Caco-2 (cell line): Measurements from ENCODE around the gene G2E3. TPM values are rescaled to one million over a fixed set of nuclear protein-coding genes. Genes with fewer than 3 reads are reported as not detected.
"Not testable (repeated sequence)": the region's sequence is repeated elsewhere in the genome, so short reads cannot be mapped to it uniquely, and the experiment has no call there.

Experiments
- BruUV-seq: library from RNA; stranded (reverse); fragments of 400-500 nt; replicated peaks from 2 replicates; lab custom pipeline; 2021; lab: Mats Ljungman, UMichigan
- CTCF ChIA-PET: fragments of 300-600 bp; sonication (Branson Sonifier 250); formaldehyde crosslinking; loops from one replicate; lab custom pipeline; 2022; ENCODE audit warnings: antibody characterized with exemption; lab: Charles Lee
- POLR2A ChIA-PET: fragments of 300-600 bp; sonication (Branson Sonifier 250); formaldehyde crosslinking; loops from one replicate; lab custom pipeline; 2022; ENCODE audit warnings: antibody characterized with exemption; lab: Charles Lee
- DNase-seq, 2 experiments: peaks; one replicate each; pipeline versions ENCODE4 v3.0.0 to v3.0.0-alpha.2; 2020 to 2022
- H3K27me3 ChIP-seq: replicated peaks from 2 replicates; pipeline ENCODE4 v1.6.0; 2011; ENCODE audit warnings: low read length; ENCODE audit not compliant: control insufficient read depth, insufficient read depth
- H3K36me3 ChIP-seq: 2 replicates; pipeline ENCODE4 v1.5.1; 2011; ENCODE audit warnings: low read length; ENCODE audit not compliant: control insufficient read depth, insufficient read depth
- H3K4me1 ChIP-seq: fragments of 250-450 bp; sonication (Bioruptor Pico); 2 replicates; pipeline ENCODE4 v1.5.1; 2020; ENCODE audit warnings: mild to moderate bottlenecking
- H3K4me3 ChIP-seq: 2 replicates; pipeline ENCODE4 v1.5.1; 2011; ENCODE audit warnings: low read depth, mild to moderate bottlenecking, control low read depth, low read length
- H3K9me3 ChIP-seq: fragments of 250-450 bp; sonication (Bioruptor Pico); 2 replicates; pipeline ENCODE4 v1.5.1; 2020; ENCODE audit warnings: mild to moderate bottlenecking, moderate library complexity
- H3K27ac Mint-ChIP-seq: one replicate; pipeline ENCODE4 v1.8.0; 2022; ENCODE audit warnings: mixed read lengths; ENCODE audit not compliant: unreplicated experiment
- H3K27me3 Mint-ChIP-seq: one replicate; pipeline ENCODE4 v1.8.0; 2022; ENCODE audit warnings: mixed read lengths; ENCODE audit not compliant: insufficient read depth, unreplicated experiment
- H3K36me3 Mint-ChIP-seq: one replicate; pipeline ENCODE4 v1.8.0; 2022; ENCODE audit warnings: mild to moderate bottlenecking, mixed read lengths; ENCODE audit not compliant: insufficient read depth, unreplicated experiment
- H3K4me1 Mint-ChIP-seq: one replicate; pipeline ENCODE4 v1.8.0; 2022; ENCODE audit warnings: low read depth, mixed read lengths; ENCODE audit not compliant: unreplicated experiment
- H3K4me3 Mint-ChIP-seq: one replicate; pipeline ENCODE4 v1.8.0; 2022; ENCODE audit warnings: mild to moderate bottlenecking, moderate library complexity, mixed read lengths; ENCODE audit not compliant: unreplicated experiment
- H3K9me3 Mint-ChIP-seq: one replicate; pipeline ENCODE4 v1.8.0; 2022; ENCODE audit warnings: mixed read lengths; ENCODE audit not compliant: unreplicated experiment
- intact Hi-C: fragments of 100-400 bp; cut with micrococcal nuclease; formaldehyde crosslinking; loops from one replicate; pipeline ENCODE4 v1.10.0; 2022; ENCODE audit not compliant: unreplicated experiment
- total RNA-seq: library from RNA; stranded (reverse); gene quantifications from 2 replicates; pipeline ENCODE4 v1.2.3, GENCODE V29; 2022
- TF ChIP-seq, protein P1 (sequence below), 2 experiments: fragments of 200-600 bp in 1 of 2; IDR thresholded peaks; 1 replicate in 1 of 2; 2 replicates in 1 of 2; pipeline versions ENCODE4 v1.5.1 to v1.8.0; 2011 to 2022; ENCODE audit warnings: antibody characterized with exemption in 1 of 2, control low read depth in 1 of 2, inconsistent platforms in 1 of 2, low read depth in 1 of 2, low read length in 1 of 2, mild to moderate bottlenecking in 1 of 2, moderate library complexity in 1 of 2; ENCODE audit not compliant: insufficient read depth in 1 of 2, severe bottlenecking in 1 of 2, unreplicated experiment in 1 of 2

G2E3 gene
- total RNA-seq, 1 experiment from 2014 or later = 25.1 TPM

DNA sequence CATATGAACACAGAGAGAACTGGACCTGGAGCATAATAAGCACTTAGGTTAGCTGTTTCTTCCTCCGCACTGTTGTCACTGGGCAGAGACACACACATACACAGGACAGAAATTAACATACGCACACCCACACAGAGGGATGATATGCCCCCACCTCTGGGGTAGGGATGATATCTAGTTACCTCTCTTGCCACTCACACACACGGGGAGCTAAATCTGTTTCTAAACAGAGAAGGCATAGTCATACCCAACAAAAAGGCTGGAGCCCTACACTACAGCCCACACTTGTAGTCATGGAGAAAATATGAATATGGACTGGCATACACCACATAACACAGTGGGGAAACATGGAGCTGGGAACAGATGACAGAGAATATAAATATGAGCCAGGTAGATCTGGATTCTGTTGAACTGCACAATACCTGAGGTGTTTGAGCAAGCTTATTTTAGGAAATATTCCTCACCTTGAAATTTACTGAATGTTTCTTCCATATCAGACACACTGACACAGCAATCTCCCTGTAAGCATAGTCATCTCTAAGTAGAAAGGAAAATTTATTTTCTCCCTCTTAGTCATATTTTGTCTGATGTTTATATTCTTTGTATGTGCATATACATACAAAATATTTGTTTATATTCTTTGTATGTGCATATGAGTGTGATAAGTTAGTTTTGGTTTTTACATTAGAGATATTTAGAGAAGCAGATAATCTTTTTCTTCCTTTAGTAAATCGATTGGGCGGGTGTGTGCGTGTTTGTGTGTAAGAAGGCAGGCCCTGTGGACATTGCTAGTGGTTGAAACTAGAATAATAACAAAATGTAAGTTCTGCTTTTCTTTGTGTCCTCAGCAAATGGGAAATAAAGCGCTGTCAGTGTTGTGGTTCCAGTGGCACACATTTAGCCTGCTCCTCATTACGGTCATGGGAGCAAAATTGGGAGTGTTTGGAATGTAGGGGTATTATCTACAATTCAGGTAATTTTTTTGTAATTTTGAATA is 42.3 kb downstream of the G2E3 start:
- CTCF ChIA-PET = no interaction called here
- Mint-ChIP-seq H3K36me3 (peaks cover 30% of the 10 kb centered on the region), H3K4me1 (no peaks in the 10 kb centered on the region), H3K27ac (no peak overlapping the region), H3K4me3 (no peak overlapping the region), H3K27me3 (no peaks in the 10 kb centered on the region), H3K9me3 (no peaks in the 10 kb centered on the region)
- no peak for DNase-seq
- intact Hi-C loops = no loop called here
- Histone ChIP-seq H3K4me3 (no peak overlapping the region), H3K27me3 (no peaks in the 10 kb centered on the region), H3K9me3 (no peaks in the 10 kb centered on the region), H3K4me1 (no peaks in the 10 kb centered on the region), H3K36me3 (peaks cover 3% of the 10 kb centered on the region; the same call in 1 of the 2 replicates)
- TF ChIP-seq, protein P1, sequence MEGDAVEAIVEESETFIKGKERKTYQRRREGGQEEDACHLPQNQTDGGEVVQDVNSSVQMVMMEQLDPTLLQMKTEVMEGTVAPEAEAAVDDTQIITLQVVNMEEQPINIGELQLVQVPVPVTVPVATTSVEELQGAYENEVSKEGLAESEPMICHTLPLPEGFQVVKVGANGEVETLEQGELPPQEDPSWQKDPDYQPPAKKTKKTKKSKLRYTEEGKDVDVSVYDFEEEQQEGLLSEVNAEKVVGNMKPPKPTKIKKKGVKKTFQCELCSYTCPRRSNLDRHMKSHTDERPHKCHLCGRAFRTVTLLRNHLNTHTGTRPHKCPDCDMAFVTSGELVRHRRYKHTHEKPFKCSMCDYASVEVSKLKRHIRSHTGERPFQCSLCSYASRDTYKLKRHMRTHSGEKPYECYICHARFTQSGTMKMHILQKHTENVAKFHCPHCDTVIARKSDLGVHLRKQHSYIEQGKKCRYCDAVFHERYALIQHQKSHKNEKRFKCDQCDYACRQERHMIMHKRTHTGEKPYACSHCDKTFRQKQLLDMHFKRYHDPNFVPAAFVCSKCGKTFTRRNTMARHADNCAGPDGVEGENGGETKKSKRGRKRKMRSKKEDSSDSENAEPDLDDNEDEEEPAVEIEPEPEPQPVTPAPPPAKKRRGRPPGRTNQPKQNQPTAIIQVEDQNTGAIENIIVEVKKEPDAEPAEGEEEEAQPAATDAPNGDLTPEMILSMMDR (IDR thresholded peaks at IDR 0.05; ENCODE audit: insufficient read depth in 1 of 2, low read depth in 1 of 2, low read length in 1 of 2, severe bottlenecking in 1 of 2, unreplicated experiment in 1 of 2) = no peak
- POLR2A ChIA-PET = no interaction called here
- BruUV-seq = no TSS peak

DNA sequence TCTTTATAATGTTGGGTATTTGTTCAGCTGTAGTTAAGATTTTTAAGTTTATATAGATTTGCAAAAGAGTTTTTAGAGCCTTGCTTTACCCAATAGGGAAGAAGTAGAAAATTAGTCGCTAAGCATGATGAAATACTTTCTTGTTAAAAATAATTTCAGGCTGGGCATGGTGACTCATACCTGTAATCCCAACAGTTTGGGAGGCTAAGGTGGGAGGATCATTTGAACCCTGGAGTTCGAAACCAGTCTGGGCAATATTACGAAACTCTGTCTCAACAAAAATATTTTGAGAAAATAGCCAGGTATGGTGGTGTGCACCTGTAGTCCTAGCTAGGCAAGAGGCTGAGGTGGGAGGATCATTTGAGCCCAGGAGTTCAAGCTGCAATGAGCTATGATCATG is 44.4 kb downstream of the G2E3 start:
- Mint-ChIP-seq H3K4me3 (no peak overlapping the region), H3K9me3 (no peaks in the 10 kb centered on the region), H3K4me1 (peaks cover 5% of the 10 kb centered on the region), H3K27ac (no peak overlapping the region), H3K36me3 (peaks cover 35% of the 10 kb centered on the region), H3K27me3 (no peaks in the 10 kb centered on the region)
- no peak for DNase-seq
- no peaks in the 10 kb centered on the region for H3K9me3 ChIP-seq
- intact Hi-C loops = no loop called here
- H3K4me1 ChIP-seq = no peaks in the 10 kb centered on the region
- BruUV-seq = no TSS peak
- H3K36me3 ChIP-seq = peaks cover 3% of the 10 kb centered on the region; the same call in 1 of the 2 replicates
- ChIA-PET CTCF (no interaction called here), POLR2A (no interaction called here)
- H3K4me3 ChIP-seq = no peak overlapping the region
- H3K27me3 ChIP-seq = no peaks in the 10 kb centered on the region
- TF ChIP-seq, protein P1 (IDR thresholded peaks at IDR 0.05; ENCODE audit: insufficient read depth in 1 of 2, low read depth in 1 of 2, low read length in 1 of 2, severe bottlenecking in 1 of 2, unreplicated experiment in 1 of 2) = no peak

DNA sequence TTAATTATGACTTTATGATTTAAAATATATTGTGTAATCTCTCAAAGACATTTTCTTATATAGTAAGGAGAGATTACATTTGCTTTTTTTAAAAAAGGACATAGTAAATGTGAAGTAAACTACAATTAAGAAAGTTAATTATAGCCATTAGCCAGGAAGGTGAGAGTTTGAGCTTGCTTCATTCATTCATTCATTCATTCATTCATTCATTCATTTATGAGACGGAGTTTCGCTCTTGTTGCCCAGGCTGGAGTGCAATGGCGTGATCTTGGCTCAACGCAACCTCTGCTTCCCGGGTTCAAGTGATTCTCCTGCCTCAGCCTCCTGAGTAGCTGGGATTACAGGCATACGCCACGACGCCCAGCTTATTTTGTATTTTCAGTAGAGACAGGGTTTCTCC is 45.7 kb downstream of the G2E3 start:
- H3K27ac Mint-ChIP-seq, DNase-seq, CTCF ChIA-PET, POLR2A ChIA-PET, H3K9me3 Mint-ChIP-seq, H3K27me3 ChIP-seq, H3K4me1 Mint-ChIP-seq, intact Hi-C loops, H3K27me3 Mint-ChIP-seq, H3K4me3 ChIP-seq, H3K9me3 ChIP-seq, BruUV-seq, H3K4me1 ChIP-seq, H3K36me3 ChIP-seq, H3K4me3 Mint-ChIP-seq: not testable (repeated sequence)
- H3K36me3 Mint-ChIP-seq = peaks cover 34% of the 10 kb centered on the region
